ENCODE measurements around the gene ZHX3.

ZHX3 gene

DNA sequence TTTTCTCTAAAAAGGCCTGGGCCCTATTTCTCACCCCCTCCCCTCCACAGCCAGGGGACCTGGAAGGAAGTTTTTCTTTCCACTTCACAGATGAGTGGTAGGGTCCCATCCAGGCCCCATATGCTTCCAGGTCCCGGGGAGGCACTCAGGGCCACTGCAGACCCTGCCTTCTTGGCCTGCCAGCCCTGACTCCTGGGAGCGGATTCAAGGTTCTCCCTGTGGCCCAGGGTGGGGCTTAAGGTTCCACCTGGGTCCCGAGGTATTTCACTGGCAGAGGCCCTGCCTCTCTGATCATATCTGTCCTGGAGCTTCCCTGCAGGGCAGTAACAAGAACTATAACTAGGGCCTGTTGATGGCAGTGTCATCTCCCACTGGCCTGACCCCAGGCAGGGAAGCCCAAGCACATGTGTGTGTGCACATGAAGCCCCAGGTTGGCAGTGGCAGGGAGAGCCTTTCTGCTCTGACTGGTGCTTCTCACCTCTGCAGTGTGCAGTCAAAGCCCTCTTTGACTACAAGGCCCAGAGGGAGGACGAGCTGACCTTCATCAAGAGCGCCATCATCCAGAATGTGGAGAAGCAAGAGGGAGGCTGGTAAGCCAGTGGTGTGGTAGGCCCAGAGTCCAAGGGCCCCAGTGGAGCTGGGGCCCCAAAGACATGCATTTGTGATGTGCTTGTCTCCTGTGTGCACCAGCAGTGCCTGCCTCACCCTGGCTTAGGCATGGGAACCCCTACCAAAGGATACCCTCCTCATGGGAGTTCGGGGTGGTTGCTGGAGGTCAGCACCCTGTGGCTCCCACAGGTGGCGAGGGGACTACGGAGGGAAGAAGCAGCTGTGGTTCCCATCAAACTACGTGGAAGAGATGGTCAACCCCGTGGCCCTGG lies 149.0 kb downstream of the ZHX3 start:
- no peak for FAIRE-seq

DNA sequence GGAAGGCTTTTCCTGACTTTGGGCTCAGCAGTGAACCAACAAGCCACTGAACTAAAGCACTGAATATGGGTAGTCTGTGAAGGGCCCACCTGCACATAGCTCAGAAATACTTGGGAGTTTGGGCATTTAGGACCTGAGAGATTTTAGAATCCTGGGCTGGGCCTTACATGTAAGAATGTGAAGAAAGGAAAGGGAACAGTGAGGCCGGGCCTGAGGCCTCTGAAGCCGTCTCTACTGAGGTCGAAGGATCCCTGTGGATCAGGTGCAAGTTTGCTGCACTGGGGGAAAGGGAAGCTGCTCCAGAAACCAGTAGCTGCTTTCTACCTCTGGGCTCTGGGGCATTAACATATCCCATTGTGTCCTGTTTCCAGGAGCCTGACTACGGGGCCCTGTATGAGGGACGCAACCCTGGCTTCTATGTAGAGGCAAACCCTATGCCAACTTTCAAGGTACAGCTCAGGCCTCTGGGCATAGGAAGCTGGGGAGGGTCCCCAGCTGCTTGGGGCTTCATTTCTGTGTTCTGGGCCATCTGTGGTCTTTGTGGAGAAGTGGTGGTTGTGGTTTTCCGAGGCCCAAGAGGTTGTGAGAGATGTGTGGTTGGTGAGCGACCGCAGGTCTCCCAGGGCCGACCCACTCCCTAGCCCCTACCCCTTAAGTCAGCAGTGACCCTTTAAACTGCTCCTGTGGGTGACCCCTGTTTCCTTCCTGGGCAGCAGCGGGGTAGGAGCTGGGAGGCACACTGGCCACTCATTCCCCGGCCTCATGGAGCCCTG lies 149.9 kb downstream of the ZHX3 start:
- FAIRE-seq = no peak

GRCh38 chr20:41167118-41167470 lies 150.4 kb downstream of the ZHX3 start:
- no peak for FAIRE-seq

GRCh38 chr20:41166201-41167117 lies 151.1 kb downstream of the ZHX3 start:
- FAIRE-seq = no peak

GRCh38 chr20:41165001-41165882 lies 152.3 kb downstream of the ZHX3 start:
- FAIRE-seq = no peak

- no peak for FAIRE-seq
Observed at GRCh38 chr20:41163821-41164220, 153.7 kb downstream of the ZHX3 start.

DNA sequence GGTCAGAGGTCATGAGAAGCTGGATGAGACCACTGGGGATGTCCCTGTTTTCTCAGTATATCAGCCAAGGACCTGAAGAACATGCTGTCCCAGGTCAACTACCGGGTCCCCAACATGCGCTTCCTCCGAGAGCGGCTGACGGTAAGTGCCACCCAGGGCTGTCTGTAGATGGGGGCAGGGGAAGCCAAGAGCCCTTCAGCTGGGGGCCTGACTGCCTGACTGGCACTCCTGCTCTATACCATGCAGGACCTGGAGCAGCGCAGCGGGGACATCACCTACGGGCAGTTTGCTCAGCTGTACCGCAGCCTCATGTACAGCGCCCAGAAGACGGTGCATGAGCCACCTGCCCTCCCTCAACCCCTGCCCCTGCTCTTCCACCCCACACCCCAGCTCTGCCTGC lies 155.1 kb downstream of the ZHX3 start:
- FAIRE-seq = no peak

DNA sequence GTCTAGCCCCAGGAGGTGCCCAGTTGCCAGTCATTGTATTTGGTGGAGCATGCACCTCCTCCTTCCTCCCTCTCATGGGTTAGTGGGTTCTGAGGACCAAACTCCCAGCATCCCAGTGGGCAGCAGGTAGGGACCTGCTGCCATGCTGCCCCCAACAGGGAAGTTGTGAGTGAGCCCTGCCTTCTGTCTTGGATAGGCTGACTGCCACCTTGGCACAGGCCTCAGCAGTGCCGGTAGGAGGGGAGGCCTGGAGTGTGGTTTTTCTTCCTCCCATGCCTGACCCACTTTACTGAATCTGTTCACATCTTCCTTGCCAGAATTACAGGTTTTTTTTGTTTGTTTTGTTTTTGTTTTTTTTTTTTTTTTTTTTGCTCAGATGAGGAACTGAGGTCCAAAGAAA lies 155.6 kb downstream of the ZHX3 start:
- FAIRE-seq = no peak

- no peak for FAIRE-seq
Observed at GRCh38 chr20:41160686-41161085, 156.8 kb downstream of the ZHX3 start.

DNA sequence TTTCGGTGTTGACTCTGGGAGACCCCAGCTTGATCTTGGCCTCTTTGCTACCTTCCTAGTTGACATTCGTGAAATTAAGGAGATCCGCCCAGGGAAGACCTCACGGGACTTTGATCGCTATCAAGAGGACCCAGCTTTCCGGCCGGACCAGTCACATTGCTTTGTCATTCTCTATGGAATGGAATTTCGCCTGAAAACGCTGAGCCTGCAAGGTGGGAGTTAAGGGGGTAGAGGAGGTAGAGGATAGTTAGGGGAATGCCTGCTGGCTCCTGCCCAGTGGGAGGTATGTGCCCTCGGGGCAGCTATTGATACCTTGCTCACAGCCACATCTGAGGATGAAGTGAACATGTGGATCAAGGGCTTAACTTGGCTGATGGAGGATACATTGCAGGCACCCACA lies 158.0 kb downstream of the ZHX3 start:
- no peak for FAIRE-seq

- no peak for FAIRE-seq
Observed at GRCh38 chr20:41158082-41158625, 159.4 kb downstream of the ZHX3 start.

DNA sequence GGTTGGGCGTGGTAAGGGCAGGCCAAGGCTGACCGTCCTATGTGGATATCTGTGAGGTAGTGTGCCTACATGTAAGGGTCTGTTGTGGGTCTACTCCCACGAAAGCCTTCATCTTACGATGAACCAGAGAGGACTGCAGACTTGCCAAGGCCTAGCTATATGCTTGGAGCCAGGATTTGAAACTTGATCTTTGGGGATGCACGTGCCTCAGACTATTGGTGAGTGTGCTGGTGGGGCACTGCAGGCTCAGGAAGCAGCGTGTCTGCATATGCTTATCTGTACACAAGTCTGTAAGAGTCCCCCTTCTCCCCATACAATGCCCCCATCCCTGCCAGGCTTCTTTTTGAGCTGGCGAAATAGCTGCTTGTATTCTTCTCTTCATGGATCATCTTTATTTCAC lies 162.3 kb downstream of the ZHX3 start:
- no peak for FAIRE-seq

GRCh38 chr20:41154436-41155176 lies 162.9 kb downstream of the ZHX3 start:
- FAIRE-seq = no peak

DNA sequence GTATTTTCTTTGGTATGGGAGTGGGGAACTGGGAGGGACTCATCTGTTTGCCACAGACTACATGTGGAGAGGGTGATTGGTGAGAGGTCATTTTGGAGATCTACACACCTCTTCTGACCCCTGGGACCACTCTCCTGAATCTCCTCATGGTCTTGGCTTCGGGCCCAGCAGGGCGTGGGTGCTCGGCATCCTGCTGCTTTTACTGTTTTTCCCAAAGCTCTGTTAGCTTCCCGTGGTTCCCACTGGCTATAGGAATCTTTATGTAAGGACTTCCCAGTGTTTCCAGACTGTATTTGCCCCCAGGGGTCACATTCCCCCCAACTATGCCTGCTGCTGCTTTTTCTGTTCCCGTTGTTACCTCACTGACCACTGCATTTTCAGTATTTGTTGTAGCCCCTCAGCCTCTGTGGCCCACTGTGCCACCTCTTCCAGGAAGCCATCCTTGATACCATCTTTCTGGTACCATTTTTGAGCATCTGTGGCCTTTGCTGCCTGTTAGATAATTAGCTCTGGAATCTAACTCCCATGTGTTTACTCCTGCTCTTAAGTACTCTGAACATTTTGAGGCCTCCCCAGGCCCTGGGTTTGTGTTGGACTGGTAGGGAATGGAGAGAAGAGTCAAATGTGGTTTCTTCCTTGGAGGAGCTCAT lies 165.3 kb downstream of the ZHX3 start:
- no peak for FAIRE-seq

- FAIRE-seq = no peak
Observed at GRCh38 chr20:41151134-41151869, 166.2 kb downstream of the ZHX3 start.

DNA sequence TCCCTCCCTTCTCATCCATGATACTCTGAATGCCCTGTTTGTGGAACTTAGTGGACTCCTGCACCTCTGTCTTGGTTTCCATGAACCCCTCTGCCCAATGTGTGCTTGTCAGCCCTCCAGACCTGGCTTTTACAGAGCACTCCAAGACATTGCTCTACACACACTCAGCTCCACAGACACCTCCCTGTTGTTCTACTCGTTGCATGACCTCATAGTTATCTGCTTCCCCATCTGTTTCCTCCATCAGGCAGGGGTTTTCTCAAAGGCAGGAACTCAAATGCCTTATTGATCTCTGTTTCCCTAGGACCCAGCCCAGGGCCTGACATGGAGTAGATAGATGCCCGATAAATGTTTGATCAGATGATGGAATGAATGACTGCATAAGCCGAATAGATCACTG lies 166.9 kb downstream of the ZHX3 start:
- no peak for FAIRE-seq

GRCh38 chr20:41148942-41149341 lies 168.6 kb downstream of the ZHX3 start:
- FAIRE-seq = no peak

- no peak for FAIRE-seq
Observed at GRCh38 chr20:41147767-41148191, 169.8 kb downstream of the ZHX3 start.

- no peak for FAIRE-seq
Observed at GRCh38 chr20:41145821-41146620, 171.5 kb downstream of the ZHX3 start.
